ENCODE data around the gene PTGR2. TPM values are rescaled to one million over a fixed set of nuclear protein-coding genes. Genes with fewer than 3 reads are reported as not detected.

The PTGR2 gene
- polyA plus RNA-seq, 1 donor from 2014 or later, result 7.2 TPM

- no peaks in the 10 kb centered on the region for H4K20me1 ChIP-seq (ENCODE audit: insufficient read depth)
- H3K27me3 ChIP-seq (ENCODE audit: insufficient read depth, low read depth, low read length), result no peaks in the 10 kb centered on the region
- H3K9me2 ChIP-seq (ENCODE audit: insufficient read depth, low read length), result no peaks in the 10 kb centered on the region
- TF ChIP-seq POLR2AphosphoS5 (IDR thresholded peaks at IDR 0.05) (no peak), EP300 (conservative IDR thresholded peaks at IDR 0.05; ENCODE audit: poor library complexity, severe bottlenecking) (no peak), TAF1 (IDR thresholded peaks at IDR 0.05; ENCODE audit: low read depth) (no peak)
- TF ChIP-seq, protein P1, sequence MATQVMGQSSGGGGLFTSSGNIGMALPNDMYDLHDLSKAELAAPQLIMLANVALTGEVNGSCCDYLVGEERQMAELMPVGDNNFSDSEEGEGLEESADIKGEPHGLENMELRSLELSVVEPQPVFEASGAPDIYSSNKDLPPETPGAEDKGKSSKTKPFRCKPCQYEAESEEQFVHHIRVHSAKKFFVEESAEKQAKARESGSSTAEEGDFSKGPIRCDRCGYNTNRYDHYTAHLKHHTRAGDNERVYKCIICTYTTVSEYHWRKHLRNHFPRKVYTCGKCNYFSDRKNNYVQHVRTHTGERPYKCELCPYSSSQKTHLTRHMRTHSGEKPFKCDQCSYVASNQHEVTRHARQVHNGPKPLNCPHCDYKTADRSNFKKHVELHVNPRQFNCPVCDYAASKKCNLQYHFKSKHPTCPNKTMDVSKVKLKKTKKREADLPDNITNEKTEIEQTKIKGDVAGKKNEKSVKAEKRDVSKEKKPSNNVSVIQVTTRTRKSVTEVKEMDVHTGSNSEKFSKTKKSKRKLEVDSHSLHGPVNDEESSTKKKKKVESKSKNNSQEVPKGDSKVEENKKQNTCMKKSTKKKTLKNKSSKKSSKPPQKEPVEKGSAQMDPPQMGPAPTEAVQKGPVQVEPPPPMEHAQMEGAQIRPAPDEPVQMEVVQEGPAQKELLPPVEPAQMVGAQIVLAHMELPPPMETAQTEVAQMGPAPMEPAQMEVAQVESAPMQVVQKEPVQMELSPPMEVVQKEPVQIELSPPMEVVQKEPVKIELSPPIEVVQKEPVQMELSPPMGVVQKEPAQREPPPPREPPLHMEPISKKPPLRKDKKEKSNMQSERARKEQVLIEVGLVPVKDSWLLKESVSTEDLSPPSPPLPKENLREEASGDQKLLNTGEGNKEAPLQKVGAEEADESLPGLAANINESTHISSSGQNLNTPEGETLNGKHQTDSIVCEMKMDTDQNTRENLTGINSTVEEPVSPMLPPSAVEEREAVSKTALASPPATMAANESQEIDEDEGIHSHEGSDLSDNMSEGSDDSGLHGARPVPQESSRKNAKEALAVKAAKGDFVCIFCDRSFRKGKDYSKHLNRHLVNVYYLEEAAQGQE (IDR thresholded peaks at IDR 0.05; ENCODE audit: borderline replicate concordance), result no peak
- H3K9ac ChIP-seq (ENCODE audit: low read length), result no peak overlapping the region
- no peak overlapping the region for H3K27ac ChIP-seq (ENCODE audit: low read length)
- H3F3A ChIP-seq (ENCODE audit: insufficient read depth, low read length, poor library complexity, severe bottlenecking), result no peaks in the 10 kb centered on the region
- H3K79me2 ChIP-seq (replicated peaks; ENCODE audit: insufficient read depth, low read length), result no peaks in the 10 kb centered on the region
- no peaks in the 10 kb centered on the region for H3K9me3 ChIP-seq (ENCODE audit: low read length)
- H3K36me3 ChIP-seq (ENCODE audit: insufficient read depth, low read length), result no peaks in the 10 kb centered on the region
- H2AFZ ChIP-seq (ENCODE audit: low read depth, low read length), result no peak overlapping the region
- no peak overlapping the region for H3K4me2 ChIP-seq (ENCODE audit: low read length)
- no peak overlapping the region for H3K4me3 ChIP-seq (ENCODE audit: low read length)
Measured at GRCh38 chr14:73879027-73879426, 27.4 kb downstream of the PTGR2 start.

DNA sequence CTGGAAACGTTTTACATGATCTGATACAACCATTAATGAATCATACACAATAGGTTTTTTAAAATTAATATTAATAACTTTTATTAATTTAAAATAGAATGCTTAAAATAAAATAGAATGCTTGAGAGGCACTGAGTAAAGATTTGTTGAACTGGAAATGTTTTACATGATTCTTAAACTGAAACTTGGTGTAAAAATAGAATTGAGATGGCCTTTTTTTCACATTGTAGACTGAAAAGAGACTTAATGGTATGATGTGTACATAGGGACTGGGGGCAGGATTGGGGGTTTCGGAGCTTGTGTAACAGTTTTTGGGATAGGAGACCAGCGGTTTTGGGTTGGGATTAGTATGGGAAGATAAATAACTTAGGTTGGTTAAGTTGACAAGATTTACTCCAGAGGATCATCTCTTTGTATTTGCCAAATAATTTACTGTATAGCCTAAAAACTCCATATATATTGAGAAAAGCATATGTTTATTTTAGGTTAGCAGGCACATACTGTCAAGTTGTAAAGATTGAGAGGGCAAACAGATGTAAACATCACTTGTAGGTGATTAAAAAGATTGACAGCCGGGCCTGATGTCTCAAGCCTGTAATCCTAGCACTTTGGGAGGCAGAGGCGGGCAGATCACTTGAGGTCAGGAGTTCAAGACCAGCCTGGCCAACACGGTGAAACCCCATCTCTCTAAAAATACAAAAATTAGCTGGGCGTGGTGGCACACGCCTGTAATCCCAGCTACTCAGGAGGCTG lies 33.0 kb downstream of the PTGR2 start:
- H3K27me3 ChIP-seq (ENCODE audit: insufficient read depth, low read depth, low read length), result no peaks in the 10 kb centered on the region
- H4K20me1 ChIP-seq (ENCODE audit: insufficient read depth), result no peaks in the 10 kb centered on the region
- no peak overlapping the region for H3K9ac ChIP-seq (ENCODE audit: low read length)
- TF ChIP-seq MXI1 (conservative IDR thresholded peaks at IDR 0.05; ENCODE audit: poor library complexity, severe bottlenecking), result no peak
- no peak for TF ChIP-seq CTCF (IDR thresholded peaks at IDR 0.05; ENCODE audit: poor library complexity, severe bottlenecking)
- TF ChIP-seq RAD21 (conservative IDR thresholded peaks at IDR 0.05), result no peak
- TF ChIP-seq TAF1 (IDR thresholded peaks at IDR 0.05; ENCODE audit: low read depth), result no peak
- TF ChIP-seq SMC3 (conservative IDR thresholded peaks at IDR 0.05; ENCODE audit: poor library complexity), result no peak
- TF ChIP-seq POLR2AphosphoS5 (IDR thresholded peaks at IDR 0.05), result no peak
- TF ChIP-seq EZH2 (IDR thresholded peaks at IDR 0.05; ENCODE audit: borderline replicate concordance, insufficient read depth, low read length, poor library complexity, severe bottlenecking), result no peak
- TF ChIP-seq, protein P1 (IDR thresholded peaks at IDR 0.05; ENCODE audit: borderline replicate concordance), result no peak
- no peak for TF ChIP-seq EP300 (conservative IDR thresholded peaks at IDR 0.05; ENCODE audit: poor library complexity, severe bottlenecking)
- no peak overlapping the region for H3K27ac ChIP-seq (ENCODE audit: low read length)
- H3K79me2 ChIP-seq (replicated peaks; ENCODE audit: insufficient read depth, low read length), result peaks cover 32% of the 10 kb centered on the region
- H2AFZ ChIP-seq (ENCODE audit: low read depth, low read length), result no peak overlapping the region
- H3K9me3 ChIP-seq (ENCODE audit: low read length), result no peaks in the 10 kb centered on the region
- no peak overlapping the region for H3K4me3 ChIP-seq (ENCODE audit: low read length)
- H3K36me3 ChIP-seq (ENCODE audit: insufficient read depth, low read length), result no peaks in the 10 kb centered on the region
- H3F3A ChIP-seq (ENCODE audit: insufficient read depth, low read length, poor library complexity, severe bottlenecking), result peaks cover 6% of the 10 kb centered on the region
- no peak overlapping the region for H3K4me2 ChIP-seq (ENCODE audit: low read length)
- no peaks in the 10 kb centered on the region for H3K9me2 ChIP-seq (ENCODE audit: insufficient read depth, low read length)

All from neural cell (in vitro differentiated cells).